Measurements from ENCODE around the gene ENAH. TPM values are rescaled to one million over a fixed set of nuclear protein-coding genes. Genes with fewer than 3 reads are reported as not detected.
"Not testable (repeated sequence)": the region's sequence is repeated elsewhere in the genome, so short reads cannot be mapped to it uniquely, and the experiment has no call there.

The ENAH gene
- total RNA-seq, 1 donor from 2014 or later, result 179 TPM

DNA sequence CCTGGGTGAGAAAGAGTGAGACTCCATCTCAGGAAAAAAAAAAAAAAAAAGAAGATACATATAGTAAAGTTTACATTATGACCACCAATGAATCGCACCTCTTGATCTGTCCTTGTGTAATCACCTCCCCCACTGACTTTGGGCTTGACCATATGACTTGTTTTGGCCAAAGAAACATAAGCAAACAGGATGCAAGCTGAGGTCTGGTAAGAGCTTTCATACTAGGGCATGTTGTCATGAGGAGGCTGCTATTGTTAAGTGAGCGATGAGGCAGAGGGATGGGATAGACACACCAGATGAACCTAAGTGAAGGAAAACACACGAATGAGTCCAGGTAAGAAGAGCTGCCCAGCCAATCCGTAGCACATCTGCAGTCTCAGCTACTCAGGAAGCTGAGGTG lies 10.7 kb downstream of the ENAH start:
- peaks cover 46% of the 10 kb centered on the region for H3K36me3 Mint-ChIP-seq (ENCODE audit: low read depth)
- H3K4me3 Mint-ChIP-seq, result no peak overlapping the region
- TF ChIP-seq, protein P1, sequence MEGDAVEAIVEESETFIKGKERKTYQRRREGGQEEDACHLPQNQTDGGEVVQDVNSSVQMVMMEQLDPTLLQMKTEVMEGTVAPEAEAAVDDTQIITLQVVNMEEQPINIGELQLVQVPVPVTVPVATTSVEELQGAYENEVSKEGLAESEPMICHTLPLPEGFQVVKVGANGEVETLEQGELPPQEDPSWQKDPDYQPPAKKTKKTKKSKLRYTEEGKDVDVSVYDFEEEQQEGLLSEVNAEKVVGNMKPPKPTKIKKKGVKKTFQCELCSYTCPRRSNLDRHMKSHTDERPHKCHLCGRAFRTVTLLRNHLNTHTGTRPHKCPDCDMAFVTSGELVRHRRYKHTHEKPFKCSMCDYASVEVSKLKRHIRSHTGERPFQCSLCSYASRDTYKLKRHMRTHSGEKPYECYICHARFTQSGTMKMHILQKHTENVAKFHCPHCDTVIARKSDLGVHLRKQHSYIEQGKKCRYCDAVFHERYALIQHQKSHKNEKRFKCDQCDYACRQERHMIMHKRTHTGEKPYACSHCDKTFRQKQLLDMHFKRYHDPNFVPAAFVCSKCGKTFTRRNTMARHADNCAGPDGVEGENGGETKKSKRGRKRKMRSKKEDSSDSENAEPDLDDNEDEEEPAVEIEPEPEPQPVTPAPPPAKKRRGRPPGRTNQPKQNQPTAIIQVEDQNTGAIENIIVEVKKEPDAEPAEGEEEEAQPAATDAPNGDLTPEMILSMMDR (conservative IDR thresholded peaks at IDR 0.05), result no peak
- no peaks in the 10 kb centered on the region for H3K27me3 Mint-ChIP-seq (ENCODE audit: low read depth)
- peaks cover 15% of the 10 kb centered on the region for H3K9me3 Mint-ChIP-seq
- no peak overlapping the region for H3K27ac Mint-ChIP-seq (ENCODE audit: unreplicated experiment)
- DNase-seq (ENCODE audit: low read depth, low spot score), result no peak
- peaks cover 29% of the 10 kb centered on the region for H3K4me1 Mint-ChIP-seq

DNA sequence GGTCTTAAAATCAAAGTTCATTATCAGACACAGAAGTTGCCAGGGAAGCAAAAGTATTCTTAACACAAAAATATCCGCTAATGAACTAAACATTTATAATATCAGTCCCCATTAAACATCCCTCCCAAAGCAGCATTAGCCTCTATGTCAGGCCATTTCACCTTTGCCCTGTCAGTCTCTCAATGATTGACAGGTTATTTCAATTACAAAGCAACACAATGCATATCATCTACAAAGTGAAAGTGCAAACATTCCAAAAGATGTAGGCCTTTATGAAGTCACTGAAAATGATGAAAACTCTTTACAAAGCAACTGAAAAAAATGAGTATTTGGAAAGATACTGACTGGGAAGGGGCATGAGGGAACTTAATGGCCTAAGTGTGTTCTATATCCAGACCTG lies 14.1 kb downstream of the ENAH start:
- TF ChIP-seq, protein P1 (conservative IDR thresholded peaks at IDR 0.05), result no peak
- H3K4me1 Mint-ChIP-seq, result peaks cover 45% of the 10 kb centered on the region
- peaks cover 34% of the 10 kb centered on the region for H3K36me3 Mint-ChIP-seq (ENCODE audit: low read depth)
- H3K4me3 Mint-ChIP-seq, result no peak overlapping the region
- no peaks in the 10 kb centered on the region for H3K27me3 Mint-ChIP-seq (ENCODE audit: low read depth)
- H3K9me3 Mint-ChIP-seq, result peaks cover 10% of the 10 kb centered on the region
- DNase-seq (ENCODE audit: low read depth, low spot score), result no peak
- H3K27ac Mint-ChIP-seq (ENCODE audit: unreplicated experiment), result no peak overlapping the region

DNA sequence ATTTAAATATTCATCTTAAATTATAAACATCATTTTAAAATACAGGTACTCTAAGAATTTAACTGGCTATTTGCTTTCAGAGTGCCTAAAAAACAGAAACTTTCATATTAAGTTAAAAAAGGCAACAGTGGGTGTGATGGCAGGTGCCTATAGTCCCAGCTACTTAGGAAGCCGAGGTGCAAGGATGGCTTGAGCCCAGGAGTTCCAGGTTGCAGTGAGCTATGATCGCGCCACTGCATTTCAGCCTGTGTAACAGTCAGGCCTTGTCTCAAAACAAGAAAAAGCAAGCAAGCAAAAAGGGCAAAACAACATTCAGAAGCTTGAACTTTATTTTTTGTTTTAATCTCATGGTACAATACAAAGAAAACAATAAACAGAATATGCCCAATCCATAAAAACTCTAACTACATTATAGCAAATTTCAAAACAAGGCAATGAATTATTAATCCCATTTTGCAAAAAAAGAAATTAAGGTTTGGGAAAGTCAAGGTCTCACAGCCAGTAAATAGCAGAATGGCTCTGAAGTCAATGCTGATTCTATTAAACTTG lies 15.2 kb downstream of the ENAH start:
- no peak for DNase-seq (ENCODE audit: low read depth, low spot score)
- Mint-ChIP-seq H3K4me1 (peaks cover 40% of the 10 kb centered on the region), H3K9me3 (peaks cover 10% of the 10 kb centered on the region), H3K4me3 (no peak overlapping the region), H3K27ac (ENCODE audit: unreplicated experiment) (no peak overlapping the region), H3K36me3 (ENCODE audit: low read depth) (peaks cover 30% of the 10 kb centered on the region), H3K27me3 (ENCODE audit: low read depth) (no peaks in the 10 kb centered on the region)
- TF ChIP-seq, protein P1 (conservative IDR thresholded peaks at IDR 0.05), result no peak

DNA sequence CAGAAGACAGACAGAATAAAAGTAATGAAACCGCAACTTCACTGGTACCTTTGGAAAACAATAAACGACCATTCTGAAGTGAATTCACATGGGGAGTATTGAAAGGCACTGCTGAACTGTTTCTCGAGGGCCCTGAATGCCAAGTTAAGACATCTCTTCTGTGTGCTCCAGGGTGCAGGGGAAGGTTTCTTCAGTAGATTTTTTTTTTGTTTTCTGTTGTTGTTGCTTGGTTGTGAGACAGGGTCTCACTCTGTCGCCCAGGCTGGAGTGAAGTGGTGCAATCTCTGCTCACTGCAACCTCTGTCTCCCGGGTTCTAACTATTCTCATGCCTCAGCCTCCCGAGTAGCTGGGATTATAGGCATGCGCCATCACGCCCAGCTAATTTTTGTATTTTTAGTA lies 15.9 kb downstream of the ENAH start:
- Mint-ChIP-seq H3K4me1 (peaks cover 38% of the 10 kb centered on the region), H3K36me3 (ENCODE audit: low read depth) (peaks cover 25% of the 10 kb centered on the region)
- not testable (repeated sequence) for H3K27me3 Mint-ChIP-seq (ENCODE audit: low read depth); H3K9me3 Mint-ChIP-seq; DNase-seq (ENCODE audit: low read depth, low spot score); H3K4me3 Mint-ChIP-seq; H3K27ac Mint-ChIP-seq (ENCODE audit: unreplicated experiment)

DNA sequence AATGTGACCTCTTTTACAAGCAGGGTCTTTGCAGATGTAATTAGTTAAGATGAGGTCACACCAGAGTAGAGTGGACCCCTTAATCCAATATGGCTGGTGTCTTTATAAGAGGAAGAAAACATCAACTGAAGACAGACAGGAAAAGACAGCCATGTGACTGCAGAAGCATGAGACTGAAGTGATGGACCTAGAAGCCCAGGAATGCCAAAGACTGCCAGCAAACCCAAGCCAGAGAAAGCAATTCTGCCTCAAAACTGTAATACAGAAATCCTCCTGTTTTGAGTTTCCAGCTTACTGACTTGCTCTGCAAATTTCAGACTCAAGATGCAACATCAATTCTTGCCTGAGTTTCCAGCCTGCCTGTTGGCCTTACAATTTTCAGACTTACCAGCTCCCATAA lies 17.3 kb downstream of the ENAH start:
- no peak for DNase-seq (ENCODE audit: low read depth, low spot score)
- peaks cover 25% of the 10 kb centered on the region for H3K36me3 Mint-ChIP-seq (ENCODE audit: low read depth)
- TF ChIP-seq, protein P1 (conservative IDR thresholded peaks at IDR 0.05), result no peak
- H3K9me3 Mint-ChIP-seq, result peaks cover 8% of the 10 kb centered on the region
- H3K27ac Mint-ChIP-seq (ENCODE audit: unreplicated experiment), result no peak overlapping the region
- H3K4me3 Mint-ChIP-seq, result no peak overlapping the region
- H3K4me1 Mint-ChIP-seq, result peaks cover 50% of the 10 kb centered on the region
- H3K27me3 Mint-ChIP-seq (ENCODE audit: low read depth), result no peaks in the 10 kb centered on the region

DNA sequence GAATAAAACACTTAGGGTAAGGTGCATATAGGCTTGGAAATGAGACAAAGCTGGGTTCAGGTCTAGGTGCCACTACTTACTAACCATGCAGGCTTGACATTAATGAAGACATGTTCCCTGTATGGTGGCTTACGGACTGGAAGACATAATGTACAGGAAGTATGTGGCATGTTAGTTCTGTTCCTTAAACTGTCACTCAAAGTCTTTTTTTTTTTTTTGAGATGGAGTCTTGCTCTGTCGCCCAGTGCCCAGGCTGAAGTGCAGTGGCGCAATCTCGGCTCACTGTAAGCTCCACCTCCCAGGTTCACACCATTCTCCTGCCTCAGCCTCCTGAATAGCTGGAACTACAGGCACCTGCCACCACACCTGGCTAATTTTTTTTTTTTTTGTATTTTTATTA lies 20.1 kb downstream of the ENAH start:
- not testable (repeated sequence) for H3K9me3 Mint-ChIP-seq; H3K27ac Mint-ChIP-seq (ENCODE audit: unreplicated experiment); DNase-seq (ENCODE audit: low read depth, low spot score); H3K27me3 Mint-ChIP-seq (ENCODE audit: low read depth); H3K4me3 Mint-ChIP-seq; H3K36me3 Mint-ChIP-seq (ENCODE audit: low read depth)
- H3K4me1 Mint-ChIP-seq, result peaks cover 43% of the 10 kb centered on the region
